IPS DF 4.7 (cell line): Measurements from ENCODE around the gene PRELID3B.
"Not testable (repeated sequence)": the region's sequence is repeated elsewhere in the genome, so short reads cannot be mapped to it uniquely, and the experiment has no call there.

Experiments used
- DNase-seq: peaks from one replicate; pipeline ENCODE4 v3.0.0-alpha.2; 2013; ENCODE audit warnings: low spot score; ENCODE audit errors: extremely low read depth

The PRELID3B gene

GRCh38 chr20:59026904-59027740 lies 15.5 kb downstream of the PRELID3B start:
- no peak for DNase-seq

DNA sequence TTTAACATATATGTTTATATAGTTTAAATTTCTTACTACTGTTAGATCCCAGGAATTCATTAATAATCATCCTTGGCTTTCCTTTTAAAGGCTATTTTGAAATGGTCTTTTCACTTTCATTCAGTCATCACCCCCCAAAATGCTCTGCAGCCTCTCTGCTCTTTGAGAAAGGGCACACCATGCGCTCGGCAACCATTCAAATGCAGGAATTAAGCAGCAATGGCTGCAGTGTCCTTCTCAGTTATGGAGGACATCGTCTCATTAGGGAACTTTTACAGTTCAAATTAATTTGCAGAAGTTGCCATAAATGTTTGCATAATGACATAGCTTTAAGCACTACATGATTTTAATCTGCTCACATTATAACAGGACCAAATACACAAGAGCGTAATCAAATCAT lies 17.1 kb downstream of the PRELID3B start:
- DNase-seq: no peak

DNA sequence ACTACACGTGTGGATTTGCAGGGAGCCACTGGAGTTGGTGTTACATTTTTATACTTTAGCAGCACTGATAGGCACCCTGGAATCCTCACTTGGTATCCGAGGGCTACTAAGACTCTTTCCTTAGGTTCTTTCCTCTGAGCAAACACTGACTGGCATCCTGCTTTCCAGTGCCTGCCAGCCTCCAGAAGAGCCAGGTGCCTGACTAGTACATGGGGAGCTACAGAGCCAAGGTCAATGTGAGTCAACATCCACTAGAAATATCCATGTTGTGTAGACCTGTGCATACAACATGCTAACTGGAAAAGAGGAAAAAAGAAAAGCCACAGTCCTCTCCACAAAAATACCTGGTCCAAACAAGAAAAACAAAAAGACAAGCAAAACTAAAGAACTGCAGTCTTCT lies 17.5 kb downstream of the PRELID3B start:
- DNase-seq: no peak

GRCh38 chr20:59024111-59024530 lies 18.5 kb downstream of the PRELID3B start:
- no peak for DNase-seq

DNA sequence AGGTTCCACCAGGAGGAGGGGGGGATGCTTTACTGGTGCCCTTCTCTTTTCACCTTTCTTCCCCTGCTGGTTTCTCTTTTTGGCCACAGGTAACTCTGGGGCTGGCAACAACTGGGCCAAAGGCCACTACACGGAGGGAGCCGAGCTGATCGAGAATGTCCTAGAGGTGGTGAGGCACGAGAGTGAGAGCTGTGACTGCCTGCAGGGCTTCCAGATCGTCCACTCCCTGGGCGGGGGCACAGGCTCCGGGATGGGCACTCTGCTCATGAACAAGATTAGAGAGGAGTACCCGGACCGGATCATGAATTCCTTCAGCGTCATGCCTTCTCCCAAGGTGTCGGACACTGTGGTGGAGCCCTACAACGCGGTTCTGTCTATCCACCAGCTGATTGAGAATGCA lies 19.0 kb downstream of the PRELID3B start:
- no peak for DNase-seq

DNA sequence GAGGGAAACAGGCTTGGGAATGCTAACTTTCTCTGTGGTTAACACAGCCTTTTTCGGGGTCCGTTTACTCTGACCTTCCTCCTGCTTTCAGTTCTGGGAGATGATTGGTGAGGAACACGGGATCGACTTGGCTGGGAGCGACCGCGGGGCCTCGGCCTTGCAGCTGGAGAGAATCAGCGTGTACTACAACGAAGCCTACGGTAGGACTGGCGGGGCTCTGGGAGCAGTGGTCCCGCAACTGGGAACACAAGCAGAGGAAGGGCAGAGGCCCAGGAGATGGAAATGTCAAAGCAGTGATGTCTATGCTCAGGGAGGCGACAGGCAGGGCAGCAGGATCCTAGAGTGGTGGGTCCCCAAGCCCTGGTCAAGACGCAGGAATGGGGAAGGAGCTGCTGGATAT lies 19.8 kb downstream of the PRELID3B start:
- no peak for DNase-seq

DNA sequence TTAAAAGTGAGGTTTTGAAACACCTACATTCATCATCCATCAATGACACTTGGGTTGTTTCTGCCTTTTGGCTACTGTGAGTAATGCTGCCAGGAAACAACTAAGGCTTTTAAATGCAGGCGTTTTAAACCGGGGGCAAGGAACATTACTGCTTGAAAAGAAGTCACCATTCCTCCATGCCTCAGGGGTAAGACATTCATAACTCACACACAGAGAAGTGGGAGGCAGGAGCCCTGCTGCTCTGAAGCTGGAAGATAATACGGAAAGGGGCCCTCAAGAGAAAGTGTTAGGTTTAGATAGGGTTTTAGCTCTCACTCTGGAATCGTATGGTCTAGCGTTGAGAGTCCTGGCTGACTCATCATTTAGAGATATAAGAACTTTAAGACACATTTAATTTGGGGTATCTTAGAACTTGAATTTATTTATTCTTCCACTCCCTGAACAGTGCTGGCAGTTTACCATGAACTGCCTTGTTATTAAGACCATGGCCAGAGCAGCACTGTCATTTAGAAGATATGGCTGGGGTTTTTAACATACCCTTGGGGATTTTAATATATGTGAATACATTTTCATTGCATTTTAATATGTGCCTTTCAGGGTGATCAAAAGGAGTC lies 21.5 kb downstream of the PRELID3B start:
- DNase-seq: no peak

- DNase-seq: no peak
Measured at GRCh38 chr20:59019217-59019616, 23.4 kb downstream of the PRELID3B start, which contains the start of gene TUBB1. Gene TUBB1, plus strand, starts transcription at chr20:59019429. Its CDS starts 94 bp downstream, at chr20:59019523.

DNA sequence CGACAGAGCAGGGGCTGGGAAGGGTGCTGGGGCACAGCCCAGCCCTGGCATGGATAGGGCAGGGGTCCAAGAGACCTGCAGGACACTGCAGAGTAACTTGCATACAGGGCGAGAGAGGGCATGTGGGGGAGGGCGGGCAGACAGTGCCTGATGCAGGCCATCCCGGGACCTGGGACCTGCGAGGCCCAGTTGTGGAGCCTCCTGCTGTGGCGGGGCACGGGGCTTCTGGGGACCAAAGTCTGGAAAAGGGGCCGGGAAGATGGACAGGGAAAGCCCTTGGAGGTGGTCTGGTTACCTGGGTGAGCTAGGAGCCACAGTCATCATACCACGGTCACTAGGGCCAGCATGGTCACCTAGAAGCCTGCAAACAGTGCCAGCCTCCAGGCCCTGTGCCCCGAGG lies 23.8 kb downstream of the PRELID3B start:
- DNase-seq: no peak

DNA sequence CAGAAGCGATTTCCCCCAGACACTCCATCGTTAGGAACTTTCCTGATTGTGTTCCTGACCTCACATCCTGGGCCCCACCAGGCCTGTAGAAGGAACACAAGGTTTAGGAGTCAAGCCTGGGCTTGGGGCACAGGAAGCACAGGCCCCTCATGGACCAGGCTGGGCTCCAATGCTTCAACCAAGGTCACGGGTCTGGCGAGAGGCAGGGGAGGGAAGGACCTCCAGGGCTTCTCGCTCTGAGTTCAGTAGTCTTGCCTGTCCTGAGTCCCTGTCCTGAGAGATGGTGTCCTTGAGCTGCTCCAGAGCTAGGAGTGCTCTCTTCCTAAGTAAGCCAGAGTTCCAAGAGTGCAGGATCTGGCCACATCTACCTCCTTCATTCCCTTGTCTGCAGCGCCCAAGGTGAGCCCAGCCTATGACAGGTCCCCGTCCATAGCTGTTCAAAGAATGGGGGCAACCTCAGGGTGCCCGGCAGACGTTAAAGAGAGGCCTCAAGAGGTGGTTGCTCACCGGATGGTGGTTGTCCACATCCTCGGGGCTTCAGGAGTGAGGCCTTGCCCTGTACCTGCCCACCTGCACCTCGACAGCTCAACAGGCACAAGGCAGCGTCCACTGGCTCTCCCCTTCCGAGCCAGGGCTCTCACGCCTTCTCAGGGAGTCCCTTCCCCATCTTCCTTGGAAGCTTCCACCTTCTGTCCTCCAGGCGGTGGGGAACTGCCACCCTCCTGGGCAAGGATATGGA lies 24.9 kb downstream of the PRELID3B start:
- DNase-seq: no peak

GRCh38 chr20:59016795-59017492 lies 25.6 kb downstream of the PRELID3B start:
- DNase-seq: no peak

GRCh38 chr20:59015812-59016711 lies 26.5 kb downstream of the PRELID3B start:
- DNase-seq: no peak

- no peak for DNase-seq
Measured at GRCh38 chr20:59015411-59015810, 27.2 kb downstream of the PRELID3B start.

- DNase-seq: no peak
Measured at GRCh38 chr20:59014680-59015389, 27.8 kb downstream of the PRELID3B start.

DNA sequence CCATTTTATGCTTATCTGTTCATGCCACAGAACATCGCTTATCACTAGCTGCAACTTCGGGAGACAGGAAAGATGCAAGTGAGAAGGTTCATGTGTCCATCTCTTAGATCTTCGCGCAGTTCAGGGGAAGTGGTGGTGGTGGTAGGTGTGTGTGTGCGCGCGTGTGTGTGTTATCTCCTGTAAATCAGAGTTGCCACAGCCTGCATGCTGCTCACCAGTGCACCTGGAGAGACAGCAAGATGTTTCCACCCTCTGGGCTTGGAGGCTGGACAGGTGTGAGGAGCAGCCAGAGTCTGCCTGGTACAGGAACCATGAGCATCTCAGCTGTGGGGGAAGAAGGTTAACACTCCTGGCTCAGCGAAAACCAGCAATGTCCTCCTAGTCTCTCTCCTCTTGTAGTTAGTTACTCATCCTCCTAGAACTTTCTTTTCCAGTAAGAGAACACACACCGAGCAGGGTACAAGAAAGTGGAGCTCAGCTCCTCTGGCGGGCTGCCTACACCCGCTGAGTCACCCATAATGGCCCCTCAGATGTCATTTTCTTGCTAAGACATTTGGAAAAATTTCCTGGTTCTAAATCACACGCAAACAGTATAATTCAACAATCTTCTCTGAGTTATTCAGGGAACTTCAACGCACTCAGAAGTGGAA lies 28.5 kb downstream of the PRELID3B start:
- no peak for DNase-seq

- DNase-seq: no peak
Measured at GRCh38 chr20:59013031-59013951, 29.3 kb downstream of the PRELID3B start.

GRCh38 chr20:59011874-59012157 lies 30.8 kb downstream of the PRELID3B start:
- DNase-seq: not testable (repeated sequence)
